DLD1 (cell line): Measurements from ENCODE around the gene FANCC.

Source experiments
- in situ Hi-C: cut with HindIII; loops from 2 replicates; pipeline ENCODE4 v1.10.0; 2017; ENCODE audit warnings: low sequenced_read_pairs

FANCC gene

GRCh38 chr9:95156074-95156473 is 161.4 kb downstream of the FANCC start:
- in situ Hi-C loops, result no loop called here

GRCh38 chr9:95155220-95155619 is 162.3 kb downstream of the FANCC start:
- in situ Hi-C loops, result no loop called here

- in situ Hi-C loops, result no loop called here
Measured at GRCh38 chr9:95150903-95151302, 166.6 kb downstream of the FANCC start.

- in situ Hi-C loops, result loop anchor here (5.0 kb wide), 1 partner anchor 56 kb away; no protein-coding TSS in a partner anchor
Measured at GRCh38 chr9:95148208-95148520, 169.3 kb downstream of the FANCC start.

- in situ Hi-C loops, result loop anchor here (5.0 kb wide), 1 partner anchor 55 kb away; no protein-coding TSS in a partner anchor
Measured at GRCh38 chr9:95147452-95148207, 169.9 kb downstream of the FANCC start.

GRCh38 chr9:95143591-95144561 is 173.6 kb downstream of the FANCC start:
- in situ Hi-C loops, result no loop called here

GRCh38 chr9:95142728-95143127 is 174.8 kb downstream of the FANCC start:
- in situ Hi-C loops, result no loop called here

- in situ Hi-C loops, result no loop called here
Measured at GRCh38 chr9:95142315-95142714, 175.2 kb downstream of the FANCC start.

- in situ Hi-C loops, result no loop called here
Measured at GRCh38 chr9:95140821-95141220, 176.7 kb downstream of the FANCC start.

- in situ Hi-C loops, result no loop called here
Measured at GRCh38 chr9:95139126-95139525, 178.4 kb downstream of the FANCC start.

- in situ Hi-C loops, result no loop called here
Measured at GRCh38 chr9:95138474-95138873, 179.0 kb downstream of the FANCC start.

- in situ Hi-C loops, result no loop called here
Measured at GRCh38 chr9:95137587-95138145, 179.8 kb downstream of the FANCC start.

- in situ Hi-C loops, result no loop called here
Measured at GRCh38 chr9:95135756-95136155, 181.8 kb downstream of the FANCC start.

GRCh38 chr9:95134457-95134881 is 183.0 kb downstream of the FANCC start:
- in situ Hi-C loops, result no loop called here

- in situ Hi-C loops, result no loop called here
Measured at GRCh38 chr9:95133325-95133705, 184.2 kb downstream of the FANCC start.

- in situ Hi-C loops, result no loop called here
Measured at GRCh38 chr9:95132366-95133324, 184.9 kb downstream of the FANCC start.

- in situ Hi-C loops, result no loop called here
Measured at GRCh38 chr9:95131023-95131943, 186.2 kb downstream of the FANCC start.

- in situ Hi-C loops, result no loop called here
Measured at GRCh38 chr9:95130484-95130883, 187.0 kb downstream of the FANCC start.
